ENCODE data around the gene DCDC2C.

DCDC2C gene

DNA sequence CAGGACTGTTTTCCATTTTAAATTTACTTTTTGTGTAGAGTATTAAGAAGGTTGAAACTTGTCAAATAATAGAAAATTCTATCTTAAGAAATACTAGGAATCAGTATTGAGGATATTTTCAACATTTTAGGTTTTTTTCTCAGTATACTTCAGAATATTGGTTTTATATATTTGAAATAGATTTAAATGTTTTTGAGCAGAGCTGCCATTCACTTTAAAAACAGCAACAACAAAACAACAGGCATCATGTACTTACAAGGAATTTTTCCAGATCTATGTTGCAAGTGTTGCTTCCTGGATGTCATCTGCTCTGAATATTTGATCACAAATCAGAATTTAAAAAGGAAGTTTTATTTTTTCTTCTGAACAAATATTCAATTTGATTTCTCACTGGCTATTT is 84.4 kb downstream of the DCDC2C start:
- Histone ChIP-seq H3K4me2 (ENCODE audit: low read depth, low read length, poor library complexity, severe bottlenecking) (no peak overlapping the region), H3K4me3 (ENCODE audit: low read length, poor library complexity, severe bottlenecking) (no peak overlapping the region), H3K4me1 (ENCODE audit: insufficient read depth, low read length, poor library complexity, severe bottlenecking) (no peaks in the 10 kb centered on the region), H3K9me3 (ENCODE audit: insufficient read depth, low read depth, low read length) (no peaks in the 10 kb centered on the region), H3K9ac (ENCODE audit: low read depth, low read length, poor library complexity, severe bottlenecking) (no peak overlapping the region), H2AFZ (ENCODE audit: low read length) (no peak overlapping the region), H3K36me3 (ENCODE audit: insufficient read depth, low read length) (no peaks in the 10 kb centered on the region), H4K20me1 (ENCODE audit: insufficient read depth, low read length, poor library complexity, severe bottlenecking) (no peaks in the 10 kb centered on the region), H3K79me2 (ENCODE audit: insufficient read depth, low read length) (no peaks in the 10 kb centered on the region), H3K9me2 (replicated peaks; ENCODE audit: low read depth, low read length) (no peaks in the 10 kb centered on the region), H3F3A (ENCODE audit: low read depth) (no peaks in the 10 kb centered on the region), H3K27me3 (ENCODE audit: insufficient read depth, low read length, poor library complexity, severe bottlenecking) (no peaks in the 10 kb centered on the region)
- TF ChIP-seq, protein P1, sequence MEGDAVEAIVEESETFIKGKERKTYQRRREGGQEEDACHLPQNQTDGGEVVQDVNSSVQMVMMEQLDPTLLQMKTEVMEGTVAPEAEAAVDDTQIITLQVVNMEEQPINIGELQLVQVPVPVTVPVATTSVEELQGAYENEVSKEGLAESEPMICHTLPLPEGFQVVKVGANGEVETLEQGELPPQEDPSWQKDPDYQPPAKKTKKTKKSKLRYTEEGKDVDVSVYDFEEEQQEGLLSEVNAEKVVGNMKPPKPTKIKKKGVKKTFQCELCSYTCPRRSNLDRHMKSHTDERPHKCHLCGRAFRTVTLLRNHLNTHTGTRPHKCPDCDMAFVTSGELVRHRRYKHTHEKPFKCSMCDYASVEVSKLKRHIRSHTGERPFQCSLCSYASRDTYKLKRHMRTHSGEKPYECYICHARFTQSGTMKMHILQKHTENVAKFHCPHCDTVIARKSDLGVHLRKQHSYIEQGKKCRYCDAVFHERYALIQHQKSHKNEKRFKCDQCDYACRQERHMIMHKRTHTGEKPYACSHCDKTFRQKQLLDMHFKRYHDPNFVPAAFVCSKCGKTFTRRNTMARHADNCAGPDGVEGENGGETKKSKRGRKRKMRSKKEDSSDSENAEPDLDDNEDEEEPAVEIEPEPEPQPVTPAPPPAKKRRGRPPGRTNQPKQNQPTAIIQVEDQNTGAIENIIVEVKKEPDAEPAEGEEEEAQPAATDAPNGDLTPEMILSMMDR (conservative IDR thresholded peaks at IDR 0.05; ENCODE audit: low read length) = no peak

DNA sequence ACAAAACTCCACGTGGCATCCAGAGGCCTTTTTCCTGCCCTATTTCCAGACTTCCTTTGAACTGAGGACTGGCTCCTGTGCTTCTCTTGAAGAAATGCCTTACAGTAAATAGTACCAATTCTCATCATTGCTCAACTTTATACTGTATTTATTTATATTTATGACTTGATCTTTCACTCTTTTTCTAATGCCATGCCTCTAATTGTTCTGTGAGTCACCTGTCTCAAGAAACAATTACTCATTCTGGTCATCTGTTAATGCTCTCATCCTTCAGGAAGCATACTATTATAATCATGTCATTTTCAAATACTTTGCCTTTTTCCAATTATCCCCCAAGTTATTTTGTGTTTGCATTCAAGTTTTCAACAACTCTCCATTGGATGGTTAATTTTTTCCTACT is 85.9 kb downstream of the DCDC2C start:
- no peaks in the 10 kb centered on the region for H3K79me2 ChIP-seq (ENCODE audit: insufficient read depth, low read length)
- H3K4me1 ChIP-seq (ENCODE audit: insufficient read depth, low read length, poor library complexity, severe bottlenecking) = no peaks in the 10 kb centered on the region
- H3K4me3 ChIP-seq (ENCODE audit: low read length, poor library complexity, severe bottlenecking) = no peak overlapping the region
- no peaks in the 10 kb centered on the region for H3K36me3 ChIP-seq (ENCODE audit: insufficient read depth, low read length)
- H3K9ac ChIP-seq (ENCODE audit: low read depth, low read length, poor library complexity, severe bottlenecking) = no peak overlapping the region
- no peaks in the 10 kb centered on the region for H3K27me3 ChIP-seq (ENCODE audit: insufficient read depth, low read length, poor library complexity, severe bottlenecking)
- H2AFZ ChIP-seq (ENCODE audit: low read length) = no peak overlapping the region
- TF ChIP-seq, protein P1 (conservative IDR thresholded peaks at IDR 0.05; ENCODE audit: low read length) = no peak
- TF ChIP-seq EZH2phosphoT487 (IDR thresholded peaks at IDR 0.05; ENCODE audit: borderline replicate concordance) = no peak
- H3K4me2 ChIP-seq (ENCODE audit: low read depth, low read length, poor library complexity, severe bottlenecking) = no peak overlapping the region
- H4K20me1 ChIP-seq (ENCODE audit: insufficient read depth, low read length, poor library complexity, severe bottlenecking) = no peaks in the 10 kb centered on the region
- no peaks in the 10 kb centered on the region for H3K9me3 ChIP-seq (ENCODE audit: insufficient read depth, low read depth, low read length)
- H3F3A ChIP-seq (ENCODE audit: low read depth) = no peaks in the 10 kb centered on the region
- no peaks in the 10 kb centered on the region for H3K9me2 ChIP-seq (replicated peaks; ENCODE audit: low read depth, low read length)

GRCh38 chr2:3793249-3793648 is 89.9 kb downstream of the DCDC2C start:
- TF ChIP-seq EZH2phosphoT487 (IDR thresholded peaks at IDR 0.05; ENCODE audit: borderline replicate concordance) = no peak
- TF ChIP-seq, protein P1 (conservative IDR thresholded peaks at IDR 0.05; ENCODE audit: low read length) = no peak
- Histone ChIP-seq H3F3A (ENCODE audit: low read depth) (no peaks in the 10 kb centered on the region), H4K20me1 (ENCODE audit: insufficient read depth, low read length, poor library complexity, severe bottlenecking) (no peaks in the 10 kb centered on the region), H3K9me2 (replicated peaks; ENCODE audit: low read depth, low read length) (no peaks in the 10 kb centered on the region), H3K9me3 (ENCODE audit: insufficient read depth, low read depth, low read length) (no peaks in the 10 kb centered on the region), H2AFZ (ENCODE audit: low read length) (no peak overlapping the region), H3K4me3 (ENCODE audit: low read length, poor library complexity, severe bottlenecking) (no peak overlapping the region), H3K27me3 (ENCODE audit: insufficient read depth, low read length, poor library complexity, severe bottlenecking) (no peaks in the 10 kb centered on the region), H3K4me2 (ENCODE audit: low read depth, low read length, poor library complexity, severe bottlenecking) (no peak overlapping the region), H3K4me1 (ENCODE audit: insufficient read depth, low read length, poor library complexity, severe bottlenecking) (no peaks in the 10 kb centered on the region), H3K79me2 (ENCODE audit: insufficient read depth, low read length) (no peaks in the 10 kb centered on the region), H3K9ac (ENCODE audit: low read depth, low read length, poor library complexity, severe bottlenecking) (no peak overlapping the region), H3K36me3 (ENCODE audit: insufficient read depth, low read length) (no peaks in the 10 kb centered on the region)
